ENCODE measurements around the gene KCNQ1. TPM values are rescaled to one million over a fixed set of nuclear protein-coding genes. Genes with fewer than 3 reads are reported as not detected.

KCNQ1 gene
- total RNA-seq, 1 donor from 2014 or later: 2.6 TPM

- Histone ChIP-seq H3K36me3 (ENCODE audit: control insufficient read depth in 3 of 3, insufficient read depth in 3 of 3, low read length in 3 of 3) (no peaks in the 10 kb centered on the region), H3K9ac (ENCODE audit: low read depth in 1 of 3, low read length in 3 of 3) (no peak overlapping the region), H3K4me3 (ENCODE audit: low read length in 3 of 3) (no peak overlapping the region), H3K4me1 (ENCODE audit: control insufficient read depth in 3 of 3, insufficient read depth in 3 of 3, low read length in 3 of 3) (no peaks in the 10 kb centered on the region), H3K9me3 (ENCODE audit: control insufficient read depth in 3 of 3, low read length in 3 of 3) (no peaks in the 10 kb centered on the region), H3K27me3 (ENCODE audit: control insufficient read depth in 3 of 3, insufficient read depth in 3 of 3, low read length in 3 of 3) (peaks cover 0 to 18% (median 7%) of the 10 kb centered on the region in 3 donors), H3K27ac (ENCODE audit: low read depth, low read length) (no peak overlapping the region)
Observed at GRCh38 chr11:2539371-2540222, 94.8 kb downstream of the KCNQ1 start.

- Histone ChIP-seq H3K9me3 (ENCODE audit: control insufficient read depth in 3 of 3, low read length in 3 of 3) (no peaks in the 10 kb centered on the region), H3K9ac (ENCODE audit: low read depth in 1 of 3, low read length in 3 of 3) (no peak overlapping the region), H3K27me3 (ENCODE audit: control insufficient read depth in 3 of 3, insufficient read depth in 3 of 3, low read length in 3 of 3) (peaks cover 0 to 14% (median 7%) of the 10 kb centered on the region in 3 donors), H3K27ac (ENCODE audit: low read depth, low read length) (no peak overlapping the region), H3K4me1 (ENCODE audit: control insufficient read depth in 3 of 3, insufficient read depth in 3 of 3, low read length in 3 of 3) (no peaks in the 10 kb centered on the region), H3K36me3 (ENCODE audit: control insufficient read depth in 3 of 3, insufficient read depth in 3 of 3, low read length in 3 of 3) (no peaks in the 10 kb centered on the region), H3K4me3 (ENCODE audit: low read length in 3 of 3) (no peak overlapping the region)
Observed at GRCh38 chr11:2540223-2540991, 95.6 kb downstream of the KCNQ1 start.

- Histone ChIP-seq H3K4me3 (ENCODE audit: low read length in 3 of 3) (no peak overlapping the region), H3K9ac (ENCODE audit: low read depth in 1 of 3, low read length in 3 of 3) (no peak overlapping the region), H3K27me3 (ENCODE audit: control insufficient read depth in 3 of 3, insufficient read depth in 3 of 3, low read length in 3 of 3) (peaks cover 0 to 12% (median 7%) of the 10 kb centered on the region in 3 donors), H3K4me1 (ENCODE audit: control insufficient read depth in 3 of 3, insufficient read depth in 3 of 3, low read length in 3 of 3) (no peaks in the 10 kb centered on the region), H3K27ac (ENCODE audit: low read depth, low read length) (no peak overlapping the region), H3K36me3 (ENCODE audit: control insufficient read depth in 3 of 3, insufficient read depth in 3 of 3, low read length in 3 of 3) (no peaks in the 10 kb centered on the region), H3K9me3 (ENCODE audit: control insufficient read depth in 3 of 3, low read length in 3 of 3) (no peaks in the 10 kb centered on the region)
Observed at GRCh38 chr11:2540992-2541680, 96.3 kb downstream of the KCNQ1 start.

- H3K9ac ChIP-seq (ENCODE audit: low read depth in 1 of 3, low read length in 3 of 3): no peak overlapping the region
- H3K4me1 ChIP-seq (ENCODE audit: control insufficient read depth in 3 of 3, insufficient read depth in 3 of 3, low read length in 3 of 3): no peaks in the 10 kb centered on the region
- peaks cover 0 to 12% (median 7%) of the 10 kb centered on the region in 3 donors for H3K27me3 ChIP-seq (ENCODE audit: control insufficient read depth in 3 of 3, insufficient read depth in 3 of 3, low read length in 3 of 3)
- H3K36me3 ChIP-seq (ENCODE audit: control insufficient read depth in 3 of 3, insufficient read depth in 3 of 3, low read length in 3 of 3): no peaks in the 10 kb centered on the region
- no peaks in the 10 kb centered on the region for H3K9me3 ChIP-seq (ENCODE audit: control insufficient read depth in 3 of 3, low read length in 3 of 3)
- no peak overlapping the region for H3K27ac ChIP-seq (ENCODE audit: low read depth, low read length)
- no peak overlapping the region for H3K4me3 ChIP-seq (ENCODE audit: low read length in 3 of 3)
Observed at GRCh38 chr11:2541881-2542361, 97.1 kb downstream of the KCNQ1 start.

GRCh38 chr11:2542406-2542805 is 97.6 kb downstream of the KCNQ1 start:
- no peaks in the 10 kb centered on the region for H3K9me3 ChIP-seq (ENCODE audit: control insufficient read depth in 3 of 3, low read length in 3 of 3)
- no peaks in the 10 kb centered on the region for H3K4me1 ChIP-seq (ENCODE audit: control insufficient read depth in 3 of 3, insufficient read depth in 3 of 3, low read length in 3 of 3)
- peaks cover 0 to 12% (median 7%) of the 10 kb centered on the region in 3 donors for H3K27me3 ChIP-seq (ENCODE audit: control insufficient read depth in 3 of 3, insufficient read depth in 3 of 3, low read length in 3 of 3)
- H3K36me3 ChIP-seq (ENCODE audit: control insufficient read depth in 3 of 3, insufficient read depth in 3 of 3, low read length in 3 of 3): no peaks in the 10 kb centered on the region
- H3K4me3 ChIP-seq (ENCODE audit: low read length in 3 of 3): no peak overlapping the region
- no peak overlapping the region for H3K9ac ChIP-seq (ENCODE audit: low read depth in 1 of 3, low read length in 3 of 3)
- no peak overlapping the region for H3K27ac ChIP-seq (ENCODE audit: low read depth, low read length)

- peaks cover 0 to 4% (median 0%) of the 10 kb centered on the region in 3 donors for H3K27me3 ChIP-seq (ENCODE audit: control insufficient read depth in 3 of 3, insufficient read depth in 3 of 3, low read length in 3 of 3)
- H3K9ac ChIP-seq (ENCODE audit: low read depth in 1 of 3, low read length in 3 of 3): no peak overlapping the region
- no peaks in the 10 kb centered on the region for H3K36me3 ChIP-seq (ENCODE audit: control insufficient read depth in 3 of 3, insufficient read depth in 3 of 3, low read length in 3 of 3)
- H3K4me1 ChIP-seq (ENCODE audit: control insufficient read depth in 3 of 3, insufficient read depth in 3 of 3, low read length in 3 of 3): no peaks in the 10 kb centered on the region
- peaks cover 0 to 5% (median 0%) of the 10 kb centered on the region in 3 donors for H3K9me3 ChIP-seq (ENCODE audit: control insufficient read depth in 3 of 3, low read length in 3 of 3)
- H3K4me3 ChIP-seq (ENCODE audit: low read length in 3 of 3): no peak overlapping the region
- no peak overlapping the region for H3K27ac ChIP-seq (ENCODE audit: low read depth, low read length)
Observed at GRCh38 chr11:2547806-2548205, 103.0 kb downstream of the KCNQ1 start.

GRCh38 chr11:2548596-2548995 is 103.8 kb downstream of the KCNQ1 start:
- Histone ChIP-seq H3K4me1 (ENCODE audit: control insufficient read depth in 3 of 3, insufficient read depth in 3 of 3, low read length in 3 of 3) (no peaks in the 10 kb centered on the region), H3K27ac (ENCODE audit: low read depth, low read length) (no peak overlapping the region), H3K9ac (ENCODE audit: low read depth in 1 of 3, low read length in 3 of 3) (no peak overlapping the region), H3K4me3 (ENCODE audit: low read length in 3 of 3) (no peak overlapping the region), H3K9me3 (ENCODE audit: control insufficient read depth in 3 of 3, low read length in 3 of 3) (peaks cover 0 to 5% (median 0%) of the 10 kb centered on the region in 3 donors), H3K36me3 (ENCODE audit: control insufficient read depth in 3 of 3, insufficient read depth in 3 of 3, low read length in 3 of 3) (no peaks in the 10 kb centered on the region), H3K27me3 (ENCODE audit: control insufficient read depth in 3 of 3, insufficient read depth in 3 of 3, low read length in 3 of 3) (peaks cover 0 to 7% (median 0%) of the 10 kb centered on the region in 3 donors)

GRCh38 chr11:2549080-2549479 is 104.3 kb downstream of the KCNQ1 start:
- H3K27me3 ChIP-seq (ENCODE audit: control insufficient read depth in 3 of 3, insufficient read depth in 3 of 3, low read length in 3 of 3): peaks cover 0 to 7% (median 0%) of the 10 kb centered on the region in 3 donors
- H3K27ac ChIP-seq (ENCODE audit: low read depth, low read length): no peak overlapping the region
- peaks cover 0 to 5% (median 0%) of the 10 kb centered on the region in 3 donors for H3K9me3 ChIP-seq (ENCODE audit: control insufficient read depth in 3 of 3, low read length in 3 of 3)
- H3K9ac ChIP-seq (ENCODE audit: low read depth in 1 of 3, low read length in 3 of 3): no peak overlapping the region
- H3K36me3 ChIP-seq (ENCODE audit: control insufficient read depth in 3 of 3, insufficient read depth in 3 of 3, low read length in 3 of 3): no peaks in the 10 kb centered on the region
- no peaks in the 10 kb centered on the region for H3K4me1 ChIP-seq (ENCODE audit: control insufficient read depth in 3 of 3, insufficient read depth in 3 of 3, low read length in 3 of 3)
- no peak overlapping the region for H3K4me3 ChIP-seq (ENCODE audit: low read length in 3 of 3)

GRCh38 chr11:2549491-2549875 is 104.7 kb downstream of the KCNQ1 start:
- no peaks in the 10 kb centered on the region for H3K36me3 ChIP-seq (ENCODE audit: control insufficient read depth in 3 of 3, insufficient read depth in 3 of 3, low read length in 3 of 3)
- no peaks in the 10 kb centered on the region for H3K4me1 ChIP-seq (ENCODE audit: control insufficient read depth in 3 of 3, insufficient read depth in 3 of 3, low read length in 3 of 3)
- H3K27ac ChIP-seq (ENCODE audit: low read depth, low read length): no peak overlapping the region
- peaks cover 0 to 5% (median 0%) of the 10 kb centered on the region in 3 donors for H3K9me3 ChIP-seq (ENCODE audit: control insufficient read depth in 3 of 3, low read length in 3 of 3)
- peaks cover 0 to 7% (median 0%) of the 10 kb centered on the region in 3 donors for H3K27me3 ChIP-seq (ENCODE audit: control insufficient read depth in 3 of 3, insufficient read depth in 3 of 3, low read length in 3 of 3)
- H3K4me3 ChIP-seq (ENCODE audit: low read length in 3 of 3): no peak overlapping the region
- H3K9ac ChIP-seq (ENCODE audit: low read depth in 1 of 3, low read length in 3 of 3): no peak overlapping the region

All from skeletal muscle tissue (tissue), 4 donors.